ENCODE results near the gene MEGF11.

MEGF11 gene

GRCh38 chr15:65918945-65919344, 334.6 kb downstream of the MEGF11 start:
- H3K9me3 Mint-ChIP-seq, result no peaks in the 10 kb centered on the region
- H3K36me3 Mint-ChIP-seq (ENCODE audit: low read depth), result peaks cover 15% of the 10 kb centered on the region
- H3K4me1 Mint-ChIP-seq (ENCODE audit: low read depth), result peaks cover 59% of the 10 kb centered on the region
- H3K27ac Mint-ChIP-seq, result peak overlapping the region; percentile 92
- peak overlapping the region; percentile 33 for H3K4me3 Mint-ChIP-seq
- H3K27me3 Mint-ChIP-seq (ENCODE audit: low read depth), result no peaks in the 10 kb centered on the region

- Mint-ChIP-seq H3K4me1 (ENCODE audit: low read depth) (peaks cover 55% of the 10 kb centered on the region), H3K9me3 (no peaks in the 10 kb centered on the region), H3K4me3 (peak overlapping the region; percentile 33), H3K27me3 (ENCODE audit: low read depth) (no peaks in the 10 kb centered on the region), H3K27ac (peak overlapping the region; percentile 92), H3K36me3 (ENCODE audit: low read depth) (peaks cover 10% of the 10 kb centered on the region)
Measured at GRCh38 chr15:65918357-65918920, 335.1 kb downstream of the MEGF11 start.

- peaks cover 55% of the 10 kb centered on the region for H3K4me1 Mint-ChIP-seq (ENCODE audit: low read depth)
- H3K9me3 Mint-ChIP-seq, result no peaks in the 10 kb centered on the region
- no peaks in the 10 kb centered on the region for H3K27me3 Mint-ChIP-seq (ENCODE audit: low read depth)
- H3K36me3 Mint-ChIP-seq (ENCODE audit: low read depth), result peaks cover 10% of the 10 kb centered on the region
- H3K27ac Mint-ChIP-seq, result peak overlapping the region; percentile 92
- H3K4me3 Mint-ChIP-seq, result no peak overlapping the region
Measured at GRCh38 chr15:65917936-65918335, 335.6 kb downstream of the MEGF11 start.

- Mint-ChIP-seq H3K27me3 (ENCODE audit: low read depth) (no peaks in the 10 kb centered on the region), H3K4me1 (ENCODE audit: low read depth) (peaks cover 55% of the 10 kb centered on the region), H3K36me3 (ENCODE audit: low read depth) (peaks cover 7% of the 10 kb centered on the region), H3K27ac (peak overlapping the region; percentile 92), H3K4me3 (peak overlapping the region; percentile 46), H3K9me3 (no peaks in the 10 kb centered on the region)
Measured at GRCh38 chr15:65917407-65917756, 336.2 kb downstream of the MEGF11 start.

- Mint-ChIP-seq H3K4me1 (ENCODE audit: low read depth) (peaks cover 55% of the 10 kb centered on the region), H3K36me3 (ENCODE audit: low read depth) (peaks cover 7% of the 10 kb centered on the region), H3K9me3 (no peaks in the 10 kb centered on the region), H3K4me3 (peak overlapping the region; percentile 46), H3K27ac (peak overlapping the region; percentile 92), H3K27me3 (ENCODE audit: low read depth) (no peaks in the 10 kb centered on the region)
Measured at GRCh38 chr15:65916664-65917406, 336.7 kb downstream of the MEGF11 start.

- H3K4me1 Mint-ChIP-seq (ENCODE audit: low read depth), result peaks cover 53% of the 10 kb centered on the region
- peak overlapping the region; percentile 92 for H3K27ac Mint-ChIP-seq
- H3K27me3 Mint-ChIP-seq (ENCODE audit: low read depth), result no peaks in the 10 kb centered on the region
Measured at GRCh38 chr15:65916041-65916663, 337.4 kb downstream of the MEGF11 start.

GRCh38 chr15:65914981-65915925, 338.3 kb downstream of the MEGF11 start:
- Mint-ChIP-seq H3K4me1 (ENCODE audit: low read depth) (peaks cover 47% of the 10 kb centered on the region), H3K4me3 (no peak overlapping the region), H3K36me3 (ENCODE audit: low read depth) (peaks cover 7% of the 10 kb centered on the region), H3K27ac (peak overlapping the region; percentile 92), H3K27me3 (ENCODE audit: low read depth) (no peaks in the 10 kb centered on the region), H3K9me3 (no peaks in the 10 kb centered on the region)

More at GRCh38 chr15:65916041-65916663, 337.4 kb downstream of the MEGF11 start:
- H3K36me3 Mint-ChIP-seq (ENCODE audit: low read depth), result peaks cover 7% of the 10 kb centered on the region
- H3K9me3 Mint-ChIP-seq, result no peaks in the 10 kb centered on the region
- H3K4me3 Mint-ChIP-seq, result no peak overlapping the region

- H3K9me3 Mint-ChIP-seq, result no peaks in the 10 kb centered on the region
- H3K36me3 Mint-ChIP-seq (ENCODE audit: low read depth), result peaks cover 11% of the 10 kb centered on the region
- H3K4me1 Mint-ChIP-seq (ENCODE audit: low read depth), result peaks cover 46% of the 10 kb centered on the region
- H3K4me3 Mint-ChIP-seq, result no peak overlapping the region
- H3K27ac Mint-ChIP-seq, result no peak overlapping the region
- no peaks in the 10 kb centered on the region for H3K27me3 Mint-ChIP-seq (ENCODE audit: low read depth)
Measured at GRCh38 chr15:65914386-65914785, 339.2 kb downstream of the MEGF11 start.

GRCh38 chr15:65913631-65914199, 339.8 kb downstream of the MEGF11 start:
- peaks cover 7% of the 10 kb centered on the region for H3K36me3 Mint-ChIP-seq (ENCODE audit: low read depth)
- no peak overlapping the region for H3K27ac Mint-ChIP-seq
- no peaks in the 10 kb centered on the region for H3K9me3 Mint-ChIP-seq

GRCh38 chr15:65912235-65912634, 341.3 kb downstream of the MEGF11 start:
- H3K4me1 Mint-ChIP-seq (ENCODE audit: low read depth), result peaks cover 29% of the 10 kb centered on the region
- H3K27me3 Mint-ChIP-seq (ENCODE audit: low read depth), result no peaks in the 10 kb centered on the region
- no peaks in the 10 kb centered on the region for H3K9me3 Mint-ChIP-seq
- peaks cover 10% of the 10 kb centered on the region for H3K36me3 Mint-ChIP-seq (ENCODE audit: low read depth)
- H3K27ac Mint-ChIP-seq, result no peak overlapping the region
- H3K4me3 Mint-ChIP-seq, result no peak overlapping the region

More at GRCh38 chr15:65913631-65914199, 339.8 kb downstream of the MEGF11 start:
- Mint-ChIP-seq H3K4me1 (ENCODE audit: low read depth) (peaks cover 42% of the 10 kb centered on the region), H3K4me3 (no peak overlapping the region), H3K27me3 (ENCODE audit: low read depth) (no peaks in the 10 kb centered on the region)

GRCh38 chr15:65910341-65910740, 343.2 kb downstream of the MEGF11 start:
- no peaks in the 10 kb centered on the region for H3K9me3 Mint-ChIP-seq
- H3K4me3 Mint-ChIP-seq, result no peak overlapping the region
- H3K27me3 Mint-ChIP-seq (ENCODE audit: low read depth), result no peaks in the 10 kb centered on the region
- H3K4me1 Mint-ChIP-seq (ENCODE audit: low read depth), result peaks cover 10% of the 10 kb centered on the region
- H3K27ac Mint-ChIP-seq, result no peak overlapping the region
- peaks cover 16% of the 10 kb centered on the region for H3K36me3 Mint-ChIP-seq (ENCODE audit: low read depth)

GRCh38 chr15:65909831-65910230, 343.7 kb downstream of the MEGF11 start:
- Mint-ChIP-seq H3K9me3 (no peaks in the 10 kb centered on the region), H3K4me3 (no peak overlapping the region), H3K36me3 (ENCODE audit: low read depth) (peaks cover 18% of the 10 kb centered on the region)

GRCh38 chr15:65908876-65909275, 344.7 kb downstream of the MEGF11 start:
- peaks cover 23% of the 10 kb centered on the region for H3K36me3 Mint-ChIP-seq (ENCODE audit: low read depth)
- H3K9me3 Mint-ChIP-seq, result no peaks in the 10 kb centered on the region
- H3K27me3 Mint-ChIP-seq (ENCODE audit: low read depth), result no peaks in the 10 kb centered on the region
- no peak overlapping the region for H3K27ac Mint-ChIP-seq
- peaks cover 5% of the 10 kb centered on the region for H3K4me1 Mint-ChIP-seq (ENCODE audit: low read depth)
- H3K4me3 Mint-ChIP-seq, result no peak overlapping the region

More at GRCh38 chr15:65909831-65910230, 343.7 kb downstream of the MEGF11 start:
- Mint-ChIP-seq H3K4me1 (ENCODE audit: low read depth) (peaks cover 5% of the 10 kb centered on the region), H3K27me3 (ENCODE audit: low read depth) (no peaks in the 10 kb centered on the region), H3K27ac (peak overlapping the region; percentile 26)

- H3K4me1 Mint-ChIP-seq (ENCODE audit: low read depth), result peaks cover 11% of the 10 kb centered on the region
- H3K27me3 Mint-ChIP-seq (ENCODE audit: low read depth), result no peaks in the 10 kb centered on the region
- no peaks in the 10 kb centered on the region for H3K9me3 Mint-ChIP-seq
- peaks cover 30% of the 10 kb centered on the region for H3K36me3 Mint-ChIP-seq (ENCODE audit: low read depth)
- H3K27ac Mint-ChIP-seq, result no peak overlapping the region
- H3K4me3 Mint-ChIP-seq, result no peak overlapping the region
Measured at GRCh38 chr15:65907661-65908060, 345.9 kb downstream of the MEGF11 start.

Measured in T-helper 1 cell treated with Interleukin-12 subunit alpha and Interleukin-12 subunit beta and Interleukin-4 antibody, amounts not matched to agents 30 μg/mL and 1 μg/mL, for 36 hours (primary cell).